Activated CD8-positive, alpha-beta memory T cell treated with anti-CD3 and anti-CD28 coated beads for 4 hours (primary cell): ENCODE results near the gene ARHGAP26.

Experiments used
- DNase-seq, 2 donors: peaks; one replicate each; pipeline ENCODE4 v3.0.0-alpha.2; 2020; ENCODE audit warnings: low read depth in 2 of 2

ARHGAP26 gene

GRCh38 chr5:143037071-143037470 lies 266.9 kb downstream of the ARHGAP26 start:
- DNase-seq: no peak

- DNase-seq: no peak
Observed at GRCh38 chr5:143037708-143038107, 267.5 kb downstream of the ARHGAP26 start.

- DNase-seq: no peak
Observed at GRCh38 chr5:143040622-143041021, 270.4 kb downstream of the ARHGAP26 start.

- DNase-seq: no peak
Observed at GRCh38 chr5:143041461-143041860, 271.3 kb downstream of the ARHGAP26 start.

- no peak for DNase-seq
Observed at GRCh38 chr5:143041972-143042770, 272.0 kb downstream of the ARHGAP26 start.

GRCh38 chr5:143044265-143044664 lies 274.1 kb downstream of the ARHGAP26 start:
- DNase-seq: no peak

GRCh38 chr5:143045062-143045461 lies 274.9 kb downstream of the ARHGAP26 start:
- no peak for DNase-seq

- no peak for DNase-seq
Observed at GRCh38 chr5:143046314-143046713, 276.1 kb downstream of the ARHGAP26 start.

- no peak for DNase-seq
Observed at GRCh38 chr5:143047091-143047490, 276.9 kb downstream of the ARHGAP26 start.

GRCh38 chr5:143050183-143050582 lies 280.0 kb downstream of the ARHGAP26 start:
- no peak for DNase-seq

GRCh38 chr5:143051244-143052058 lies 281.3 kb downstream of the ARHGAP26 start:
- no peak for DNase-seq

- DNase-seq: no peak
Observed at GRCh38 chr5:143052967-143053682, 282.9 kb downstream of the ARHGAP26 start.

GRCh38 chr5:143053780-143054179 lies 283.6 kb downstream of the ARHGAP26 start:
- no peak for DNase-seq

GRCh38 chr5:143054480-143054941 lies 284.3 kb downstream of the ARHGAP26 start:
- no peak for DNase-seq

GRCh38 chr5:143055596-143056338 lies 285.6 kb downstream of the ARHGAP26 start:
- no peak for DNase-seq

- no peak for DNase-seq
Observed at GRCh38 chr5:143056339-143056704, 286.1 kb downstream of the ARHGAP26 start.

GRCh38 chr5:143056792-143057579 lies 286.8 kb downstream of the ARHGAP26 start:
- no peak for DNase-seq

GRCh38 chr5:143057580-143057999 lies 287.4 kb downstream of the ARHGAP26 start:
- no peak for DNase-seq

- no peak for DNase-seq
Observed at GRCh38 chr5:143059355-143059754, 289.2 kb downstream of the ARHGAP26 start.

GRCh38 chr5:143059976-143060765 lies 290.0 kb downstream of the ARHGAP26 start:
- DNase-seq: no peak
